Left kidney (tissue), 2 donors: ENCODE data around the gene CMC2. TPM values are rescaled to one million over a fixed set of nuclear protein-coding genes. Genes with fewer than 3 reads are reported as not detected.

Source experiments
- DNase-seq: peaks from one replicate; pipeline ENCODE4 v3.0.0-alpha.2; 2013
- polyA plus RNA-seq: library from polyadenylated mRNA; unstranded; fragments of 120-200 nt; gene quantifications from one replicate; pipeline ENCODE4 v1.2.1, GENCODE V29; 2013; ENCODE audit not compliant: insufficient read length

Gene CMC2
- polyA plus RNA-seq, 1 donor: 72.8 TPM

- no peak for DNase-seq
Observed at GRCh38 chr16:80976946-80977345, 29.7 kb downstream of the CMC2 start.

GRCh38 chr16:80974649-80975376 is 31.9 kb downstream of the CMC2 start:
- no peak for DNase-seq

- DNase-seq: no peak
Observed at GRCh38 chr16:80973991-80974390, 32.7 kb downstream of the CMC2 start.

- no peak for DNase-seq
Observed at GRCh38 chr16:80972611-80973010, 34.1 kb downstream of the CMC2 start.

GRCh38 chr16:80971819-80972218 is 34.9 kb downstream of the CMC2 start:
- DNase-seq: no peak

- no peak for DNase-seq
Observed at GRCh38 chr16:80969114-80969484, 37.6 kb downstream of the CMC2 start.

DNA sequence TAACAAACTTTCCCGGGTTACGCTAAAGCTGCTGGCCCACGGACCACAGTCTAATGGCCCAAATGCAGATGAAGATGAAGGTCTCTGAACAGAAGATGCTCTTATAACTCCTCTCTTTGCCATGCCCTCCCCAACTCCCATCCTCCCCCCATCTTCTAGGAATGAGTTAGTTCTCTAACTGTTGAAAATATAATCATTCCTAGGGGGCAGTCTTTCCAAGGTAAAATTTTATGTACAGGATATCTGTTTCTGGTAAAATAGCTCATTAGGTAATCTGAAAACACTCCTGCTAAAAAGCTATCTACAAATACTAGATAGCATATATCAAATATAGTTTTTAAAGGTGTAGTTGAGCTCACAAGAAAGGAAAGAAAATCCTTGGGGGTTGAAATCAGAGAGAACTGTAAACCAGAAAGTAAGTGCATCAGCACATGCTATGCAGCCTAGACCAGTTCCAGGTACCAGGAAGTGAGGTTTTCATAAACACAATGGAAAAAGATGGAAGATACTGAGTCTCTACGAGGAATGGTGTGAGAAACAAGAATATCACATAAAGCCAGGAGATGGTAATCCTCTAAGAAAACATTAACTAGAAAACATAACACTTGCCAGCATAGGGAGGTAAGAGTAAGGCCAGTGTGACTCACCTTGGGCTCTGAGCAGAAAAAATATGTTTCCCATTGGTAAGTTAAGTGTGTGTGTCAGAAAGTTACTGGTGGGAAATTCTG is 38.1 kb downstream of the CMC2 start:
- no peak for DNase-seq

GRCh38 chr16:80966617-80967016 is 40.1 kb downstream of the CMC2 start:
- no peak for DNase-seq

GRCh38 chr16:80964351-80964750 is 42.3 kb downstream of the CMC2 start:
- DNase-seq: no peak

DNA sequence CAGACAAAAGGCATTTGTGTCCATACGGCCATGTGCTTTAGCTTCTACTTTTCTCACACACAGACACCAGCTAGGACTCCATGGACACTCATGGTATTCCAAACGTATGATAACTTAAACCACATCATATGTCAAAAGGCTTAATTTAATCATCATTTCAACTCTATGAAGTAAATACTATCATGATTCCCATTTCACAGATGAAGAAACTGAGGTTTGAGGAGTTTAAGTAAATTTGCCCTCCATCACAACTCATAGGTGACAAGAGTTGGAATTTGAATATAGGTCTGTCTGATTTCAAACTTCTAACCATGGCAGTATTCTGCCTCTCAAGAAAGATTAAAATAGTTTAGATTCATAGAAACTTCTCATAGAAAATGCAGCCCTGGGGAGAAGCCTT is 43.8 kb downstream of the CMC2 start:
- DNase-seq: no peak

DNA sequence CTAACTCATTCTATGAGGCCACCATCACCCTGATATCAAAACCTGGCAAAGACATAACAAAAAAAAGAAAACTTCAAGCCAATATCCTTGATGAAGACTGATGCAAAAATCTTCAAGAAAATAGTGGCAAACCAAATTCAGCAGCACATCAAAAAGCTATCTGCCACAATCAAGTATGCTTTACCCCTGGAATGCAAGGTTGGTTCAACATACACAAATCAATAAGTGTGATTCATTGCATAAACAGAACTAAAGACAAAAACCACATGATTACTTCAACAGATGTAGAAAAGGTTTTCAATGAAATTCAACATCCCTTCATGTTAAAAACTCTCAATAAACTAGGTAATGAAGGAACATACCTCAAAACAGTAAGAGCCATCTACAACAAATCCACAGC is 48.4 kb downstream of the CMC2 start:
- no peak for DNase-seq

DNA sequence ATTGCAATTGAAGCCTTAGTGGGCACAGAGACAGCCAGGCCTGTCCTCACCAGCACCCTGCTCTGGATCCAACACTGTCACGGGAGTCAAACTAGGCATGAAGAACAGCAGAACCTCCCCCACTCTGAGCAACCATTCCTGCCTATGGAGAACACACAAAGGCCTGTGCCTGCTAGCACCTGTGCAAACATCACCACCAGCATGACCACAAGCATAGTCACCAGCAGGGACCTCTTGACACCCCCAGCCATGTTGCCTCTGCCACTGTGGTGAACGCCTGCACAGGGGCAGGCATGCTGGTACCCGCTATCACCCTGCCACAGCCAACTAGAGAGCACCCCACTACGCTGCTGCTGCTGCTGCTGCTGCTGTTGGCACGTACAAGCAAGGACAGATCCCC is 51.7 kb downstream of the CMC2 start:
- DNase-seq: no peak

DNA sequence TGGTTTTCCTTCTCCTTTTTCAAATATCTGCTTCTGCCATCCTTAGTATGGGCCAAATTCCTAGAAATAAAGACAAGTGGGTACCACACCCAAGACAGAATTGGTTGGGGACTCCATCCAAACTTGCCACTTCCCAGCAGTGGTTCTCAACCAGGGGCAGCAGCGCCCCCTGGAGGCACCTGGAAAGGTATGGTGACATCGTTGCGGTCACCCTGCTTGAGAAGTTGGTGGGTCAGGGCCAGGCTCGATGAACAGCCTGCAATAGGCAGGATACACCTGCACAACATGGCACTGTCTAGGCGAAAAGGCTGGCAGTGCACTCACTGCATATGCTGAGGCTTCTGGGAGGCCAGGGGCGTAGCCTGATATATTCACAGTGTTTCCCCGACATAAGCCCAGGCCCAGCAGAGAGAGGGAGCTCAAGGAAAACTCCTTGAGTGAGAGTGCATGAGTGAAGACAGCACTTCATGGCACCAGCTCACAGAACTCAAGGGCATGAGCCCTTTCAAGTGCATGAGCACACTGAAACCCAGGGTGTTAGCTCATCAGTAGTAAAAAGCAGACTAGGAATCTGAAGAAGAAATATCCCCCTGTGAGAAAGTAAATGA is 57.7 kb downstream of the CMC2 start:
- no peak for DNase-seq

GRCh38 chr16:80947708-80948625 is 58.7 kb downstream of the CMC2 start:
- DNase-seq: no peak

DNA sequence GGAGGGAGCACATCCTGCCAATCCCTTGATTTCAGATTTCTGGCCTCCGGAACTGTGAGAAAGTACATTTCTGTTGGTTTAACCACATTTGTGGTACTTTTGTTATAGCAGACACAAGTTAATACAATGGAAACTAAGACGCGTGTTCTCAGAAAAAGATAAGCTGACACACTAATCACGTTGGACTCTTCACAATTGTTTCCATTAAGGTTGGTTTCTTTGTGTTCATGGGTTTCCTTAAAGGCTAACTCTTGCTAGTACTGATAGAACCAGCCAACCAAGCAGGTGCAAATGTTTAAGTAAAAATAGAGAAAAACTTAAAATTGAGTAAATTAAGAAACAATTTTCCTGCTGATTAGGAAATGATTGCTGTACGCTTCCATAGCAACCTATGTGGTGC is 59.4 kb downstream of the CMC2 start:
- no peak for DNase-seq

DNA sequence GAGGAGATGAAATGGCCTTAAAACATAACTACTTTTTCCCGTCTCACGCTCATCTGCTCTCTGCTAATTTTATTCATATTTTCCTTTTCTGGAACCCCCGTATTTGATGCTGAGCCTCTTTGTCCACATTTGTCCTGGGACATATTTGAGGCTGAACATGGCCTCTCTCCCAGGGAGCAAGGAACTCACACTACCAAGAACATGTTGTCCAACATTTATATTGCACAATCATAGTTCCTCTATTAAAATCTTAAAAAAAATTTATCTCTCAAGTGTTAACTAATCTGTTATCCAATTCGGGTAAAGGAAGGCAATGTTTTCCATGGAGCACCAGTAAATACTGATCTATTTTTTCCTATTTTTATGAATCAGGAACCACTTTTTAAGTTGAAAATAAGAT is 60.2 kb downstream of the CMC2 start:
- DNase-seq: no peak

- no peak for DNase-seq
Observed at GRCh38 chr16:80940069-80940856, 66.4 kb downstream of the CMC2 start.

- no peak for DNase-seq
Observed at GRCh38 chr16:80938879-80939260, 67.8 kb downstream of the CMC2 start.

DNA sequence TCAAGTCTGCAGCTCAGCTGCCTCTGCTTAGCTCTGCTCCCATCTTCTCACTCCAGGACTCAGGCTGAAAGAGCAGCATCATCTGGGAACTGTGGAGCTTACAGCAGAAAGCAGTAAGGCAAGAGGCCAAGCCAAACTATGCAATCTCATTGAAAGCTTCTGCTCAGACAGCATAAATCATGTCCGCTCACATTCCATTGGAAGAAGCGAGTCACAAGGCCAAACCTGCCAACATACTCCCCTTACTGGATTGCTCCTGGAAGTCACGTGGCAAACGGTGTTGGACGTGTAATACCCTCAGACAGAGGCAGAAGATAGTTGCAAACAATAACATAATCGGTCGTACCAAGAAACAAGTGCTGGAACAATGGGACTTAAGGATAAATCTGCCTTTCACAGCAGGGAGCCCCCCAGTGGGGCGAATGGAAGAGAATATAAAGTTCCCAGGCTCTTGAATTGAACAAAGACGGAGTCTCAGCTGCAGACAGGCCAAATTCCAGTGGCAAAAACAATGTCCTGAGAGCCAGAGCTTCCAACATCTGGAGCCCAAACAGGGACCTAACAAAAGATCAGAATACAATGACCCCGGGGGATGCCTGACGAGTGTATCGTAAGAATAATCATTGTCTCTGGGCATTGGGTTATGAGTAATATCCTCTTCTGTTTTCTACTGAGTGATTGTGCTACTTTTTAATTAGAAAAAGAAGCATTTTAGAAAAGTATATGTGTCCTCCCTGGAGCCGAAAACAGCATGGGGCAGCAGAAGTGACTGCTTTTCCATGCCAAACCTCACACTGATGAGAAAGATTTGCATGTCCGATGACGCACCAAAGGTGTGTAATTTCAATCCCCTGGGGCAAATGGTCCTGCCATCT is 68.4 kb downstream of the CMC2 start:
- peak; percentile 56 for DNase-seq

GRCh38 chr16:80936410-80936809 is 70.3 kb downstream of the CMC2 start:
- no peak for DNase-seq

DNA sequence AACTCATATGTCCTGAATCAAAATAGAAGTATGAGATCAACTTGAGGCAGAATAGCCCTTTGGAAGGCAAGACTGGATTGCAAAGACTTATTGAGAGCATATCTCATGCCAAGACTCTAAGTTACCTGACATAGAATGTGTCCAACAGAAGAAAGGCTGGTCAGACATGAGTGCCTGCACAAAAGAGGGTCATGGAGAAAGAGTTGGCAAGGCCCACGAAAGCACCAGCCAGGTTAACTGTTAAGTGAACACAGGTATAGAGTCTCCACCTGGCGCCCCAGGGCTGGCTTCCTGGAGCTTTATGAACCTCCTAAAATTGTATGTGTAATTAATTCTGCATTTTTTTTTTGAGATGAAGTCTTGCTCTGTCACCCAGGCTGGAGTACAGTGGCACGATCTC is 71.0 kb downstream of the CMC2 start:
- no peak for DNase-seq
